IPS DF 6.9 (cell line): ENCODE measurements around the gene NOL7.

Source experiments
- DNase-seq: peaks from one replicate; pipeline ENCODE4 v3.0.0-alpha.2; 2013; ENCODE audit warnings: low read depth, low spot score
- H3K27ac ChIP-seq: one replicate; pipeline ENCODE4 v1.5.1; 2013; ENCODE audit warnings: low read length, control low read depth
- H3K27me3 ChIP-seq: 2 replicates; pipeline ENCODE4 v1.6.1; 2013; ENCODE audit warnings: mild to moderate bottlenecking, low read length; ENCODE audit not compliant: control insufficient read depth, insufficient read depth
- H3K36me3 ChIP-seq: 2 replicates; pipeline ENCODE4 v1.6.1; 2013; ENCODE audit warnings: low read length; ENCODE audit not compliant: control insufficient read depth, insufficient read depth
- H3K4me1 ChIP-seq: 2 replicates; pipeline ENCODE4 v1.6.1; 2013; ENCODE audit warnings: low read length; ENCODE audit not compliant: control insufficient read depth, insufficient read depth
- H3K4me3 ChIP-seq: 2 replicates; pipeline ENCODE4 v1.5.1; 2013; ENCODE audit warnings: mild to moderate bottlenecking, low read length
- H3K9me3 ChIP-seq: 2 replicates; pipeline ENCODE4 v1.6.1; 2013; ENCODE audit warnings: low read length, inconsistent platforms; ENCODE audit not compliant: control insufficient read depth, insufficient read depth
- WGBS: extraction: QIAGEN DNeasy Blood & Tissue Kit; methylation state at CpG from one replicate; pipeline ENCODE4 v1.1.7; 2013; ENCODE audit warnings: mixed read lengths, missing lambda C conversion rate; ENCODE audit not compliant: insufficient read length, insufficient coverage; 5-methylcytosine and 5-hydroxymethylcytosine counted together

The NOL7 gene

DNA sequence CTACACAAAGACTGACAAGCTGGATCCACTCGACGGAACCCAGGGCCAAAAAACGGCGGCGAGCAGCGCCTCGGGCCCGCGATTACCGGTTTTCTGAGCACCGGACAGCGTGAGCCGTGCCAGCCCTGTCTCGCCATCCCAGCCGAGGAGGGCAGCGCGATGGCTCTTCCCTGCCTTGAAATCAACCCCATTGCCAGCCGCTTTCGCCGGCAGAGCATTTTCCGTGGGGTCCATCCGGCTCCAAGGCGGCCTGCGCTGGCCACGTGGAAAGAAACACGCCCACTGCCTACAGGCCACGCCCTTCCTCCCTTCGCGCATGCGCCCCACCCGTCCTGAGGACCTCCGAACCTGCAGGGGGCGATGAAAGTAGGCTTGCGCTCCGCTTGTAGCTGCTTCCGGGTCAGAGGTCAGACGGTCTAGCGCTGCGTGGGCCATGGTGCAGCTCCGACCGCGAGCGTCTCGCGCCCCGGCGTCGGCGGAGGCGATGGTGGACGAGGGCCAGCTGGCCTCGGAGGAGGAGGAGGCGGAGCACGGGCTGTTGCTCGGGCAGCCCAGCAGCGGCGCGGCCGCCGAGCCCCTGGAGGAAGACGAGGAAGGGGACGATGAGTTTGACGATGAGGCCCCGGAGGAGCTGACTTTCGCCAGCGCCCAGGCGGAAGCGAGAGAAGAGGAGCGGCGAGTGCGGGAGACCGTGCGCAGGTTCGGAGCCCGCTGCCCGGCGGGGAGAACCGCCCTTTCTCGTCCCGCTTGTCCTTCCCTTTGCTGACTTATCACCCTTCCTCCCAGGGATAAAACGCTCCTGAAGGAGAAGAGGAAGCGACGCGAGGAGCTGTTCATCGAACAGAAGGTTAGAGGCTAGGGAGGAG is at the start of gene NOL7:
Gene NOL7, plus strand, starts transcription at position 410 of the 866 bp plus-strand sequence. Its CDS starts 24 bp downstream, at position 434.
- no peaks in the 10 kb centered on the region for H3K4me1 ChIP-seq
- WGBS, result no CpG with 5 or more reads among the region's 85 CpGs
- peaks cover 12% of the 10 kb centered on the region for H3K36me3 ChIP-seq
- DNase-seq, result peak; percentile 93
- no peak within 1 kb of the TSS for H3K27ac ChIP-seq
- H3K27me3 ChIP-seq, result no peaks in the 10 kb centered on the region
- no peaks in the 10 kb centered on the region for H3K9me3 ChIP-seq
- H3K4me3 ChIP-seq, result peak within 1 kb of the TSS; percentile 95

DNA sequence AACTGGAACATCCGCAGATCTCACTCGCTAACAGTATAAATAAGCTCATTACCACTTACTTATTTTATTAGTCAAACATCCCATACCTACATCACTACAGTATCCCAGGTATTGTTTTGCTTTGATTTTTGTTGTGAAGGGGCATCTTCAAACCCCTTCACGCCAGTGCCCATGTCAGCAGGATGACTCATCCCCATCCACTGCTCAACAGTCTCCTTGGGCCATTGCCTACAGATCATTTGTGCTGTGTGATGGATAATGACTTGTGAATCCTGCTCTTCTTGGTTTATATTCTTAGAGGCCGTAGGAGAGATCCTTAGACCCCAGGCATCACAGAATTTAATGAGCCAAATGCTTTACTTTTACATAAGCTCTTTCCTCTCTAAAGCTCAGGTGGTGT is 49.2 kb upstream of the NOL7 start:
- no peak for DNase-seq
- no peaks in the 10 kb centered on the region for H3K4me1 ChIP-seq
- no peaks in the 10 kb centered on the region for H3K9me3 ChIP-seq
- H3K4me3 ChIP-seq, result no peak overlapping the region
- H3K27ac ChIP-seq, result no peak overlapping the region
- H3K36me3 ChIP-seq, result no peaks in the 10 kb centered on the region
- H3K27me3 ChIP-seq, result no peaks in the 10 kb centered on the region
- WGBS, result no CpG with 5 or more reads among the region's 4 CpGs

DNA sequence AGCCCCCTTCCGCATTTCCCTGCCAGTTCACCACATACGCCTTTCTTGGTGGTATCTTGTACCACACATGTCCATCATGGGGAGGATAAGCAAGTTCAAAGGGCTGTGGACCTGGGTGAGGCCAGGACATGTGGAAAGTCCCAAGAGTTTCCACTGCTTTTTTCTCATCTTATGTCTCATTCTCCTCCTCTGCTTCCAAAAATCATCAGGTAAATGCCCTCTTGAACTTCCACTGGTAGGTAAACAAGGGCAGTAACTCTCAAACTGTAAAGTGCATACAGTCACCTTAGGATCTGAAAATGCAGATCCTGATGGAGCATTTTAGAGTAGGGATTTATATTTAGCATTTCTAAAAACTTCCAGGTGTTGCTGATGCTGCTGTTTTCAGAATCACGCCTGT is 48.6 kb upstream of the NOL7 start:
- no CpG with 5 or more reads among the region's 3 CpGs for WGBS
- Histone ChIP-seq H3K27ac (no peak overlapping the region), H3K4me3 (no peak overlapping the region), H3K27me3 (no peaks in the 10 kb centered on the region), H3K4me1 (no peaks in the 10 kb centered on the region), H3K9me3 (no peaks in the 10 kb centered on the region), H3K36me3 (no peaks in the 10 kb centered on the region)
- no peak for DNase-seq

DNA sequence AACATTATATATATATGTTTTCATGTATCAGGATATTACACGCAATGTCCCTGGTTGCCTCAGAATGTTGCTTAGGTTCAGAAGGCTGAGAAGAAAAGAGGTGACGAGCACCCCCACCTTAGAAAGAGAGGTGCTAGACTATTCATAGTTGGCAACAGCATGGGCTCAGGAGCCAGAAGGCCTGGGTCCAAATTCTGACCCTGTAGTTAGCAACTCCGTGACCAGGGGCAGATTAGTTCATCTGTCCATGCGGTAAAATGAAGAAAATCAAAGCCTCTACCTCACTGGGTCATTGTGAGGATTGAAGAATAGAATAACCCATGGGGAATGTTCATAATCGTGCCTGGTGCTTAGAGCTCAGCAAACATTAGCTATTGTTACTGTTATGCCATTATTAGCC is 46.2 kb upstream of the NOL7 start:
- no CpG with 5 or more reads among the region's 5 CpGs for WGBS

DNA sequence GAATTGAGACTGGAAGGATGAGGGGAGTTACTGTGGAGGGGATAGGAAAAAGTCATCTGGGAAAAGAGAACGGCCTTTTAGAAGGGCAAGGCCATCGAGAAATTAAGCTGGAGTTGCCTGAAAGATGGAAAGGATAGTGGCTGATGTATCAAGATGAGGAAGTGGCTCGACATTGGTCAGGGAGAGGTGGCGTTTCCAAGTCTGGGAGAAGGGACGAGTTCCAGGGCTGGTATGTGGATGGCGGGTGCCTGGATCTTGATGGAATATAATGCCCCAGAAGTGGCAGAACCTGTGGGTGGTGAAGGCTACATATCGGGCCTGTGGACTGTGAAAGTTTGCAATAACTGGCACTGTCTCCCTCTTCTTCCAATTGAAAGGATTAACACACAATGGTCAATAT is 42.9 kb upstream of the NOL7 start:
- no peaks in the 10 kb centered on the region for H3K36me3 ChIP-seq
- DNase-seq, result no peak
- no peaks in the 10 kb centered on the region for H3K27me3 ChIP-seq
- H3K9me3 ChIP-seq, result no peaks in the 10 kb centered on the region
- WGBS, result no CpG with 5 or more reads among the region's 7 CpGs
- no peak overlapping the region for H3K4me3 ChIP-seq
- H3K4me1 ChIP-seq, result no peaks in the 10 kb centered on the region; the same call in 1 of the 2 replicates
- no peak overlapping the region for H3K27ac ChIP-seq

More for the DNA sequence above, 46.2 kb upstream of the NOL7 start:
- Histone ChIP-seq H3K9me3 (no peaks in the 10 kb centered on the region), H3K36me3 (no peaks in the 10 kb centered on the region), H3K27ac (no peak overlapping the region), H3K4me3 (no peak overlapping the region), H3K27me3 (no peaks in the 10 kb centered on the region), H3K4me1 (no peaks in the 10 kb centered on the region; the same call in 1 of the 2 replicates)
- DNase-seq, result no peak

DNA sequence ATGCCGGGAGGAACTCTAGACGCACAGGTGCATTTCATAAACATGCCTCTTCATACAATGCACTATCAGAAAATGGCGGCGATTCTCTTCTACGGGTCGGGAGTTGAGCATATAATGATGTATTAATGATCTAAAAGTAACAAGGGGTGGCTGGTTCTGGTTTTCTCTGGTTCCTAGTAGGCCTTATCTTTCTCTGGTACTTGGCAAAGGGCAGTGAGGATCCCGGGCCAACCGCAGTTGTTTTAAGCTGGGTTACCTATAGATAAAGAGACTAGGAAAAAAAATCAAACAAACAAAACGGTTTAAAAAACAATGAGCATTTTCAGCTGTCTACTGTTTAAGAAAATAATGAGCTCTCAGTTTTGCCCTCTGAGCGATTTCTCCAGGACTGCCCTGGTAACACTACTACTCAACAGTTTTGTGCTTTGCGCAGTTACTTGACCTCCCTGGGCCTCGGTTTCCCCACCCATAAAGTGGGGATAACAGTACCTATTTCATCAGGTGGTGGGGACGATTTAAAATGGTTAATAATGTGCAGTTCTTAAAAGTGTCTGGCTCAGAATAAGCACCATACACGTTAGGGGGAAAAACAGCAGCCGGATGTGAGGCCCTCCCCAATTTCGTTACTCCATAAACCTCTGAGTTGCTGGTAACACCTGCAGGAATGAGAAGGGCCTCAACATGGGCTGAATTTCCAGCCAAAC is 42.0 kb upstream of the NOL7 start:
- Histone ChIP-seq H3K36me3 (no peaks in the 10 kb centered on the region), H3K27me3 (no peaks in the 10 kb centered on the region), H3K27ac (no peak overlapping the region), H3K4me3 (no peak overlapping the region; the same call in 1 of the 2 replicates), H3K4me1 (no peaks in the 10 kb centered on the region; the same call in 1 of the 2 replicates), H3K9me3 (no peaks in the 10 kb centered on the region)
- DNase-seq, result no peak
- no CpG with 5 or more reads among the region's 16 CpGs for WGBS

DNA sequence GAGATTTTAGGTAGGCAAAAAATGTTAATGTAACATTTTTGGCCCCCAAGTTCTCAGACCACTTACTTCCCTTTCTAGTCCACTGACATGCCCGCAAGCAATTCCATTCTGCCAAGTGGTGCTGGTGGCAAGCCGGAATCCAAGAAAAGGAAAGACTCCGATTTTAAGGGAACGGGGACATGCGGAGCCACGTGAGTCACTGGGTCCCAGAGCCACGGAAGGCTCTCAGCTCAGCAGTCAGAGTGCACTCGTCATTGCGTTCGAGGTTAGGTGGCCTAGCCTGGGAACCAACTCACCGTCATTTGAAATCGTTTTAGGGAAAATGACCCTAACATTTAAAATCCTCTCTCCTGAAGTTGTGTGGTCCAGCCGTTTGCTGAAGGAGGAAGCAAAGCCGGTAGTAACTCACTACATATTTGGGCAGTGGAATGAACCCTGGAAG is 41.4 kb upstream of the NOL7 start:
- Histone ChIP-seq H3K27ac (no peak overlapping the region), H3K9me3 (no peaks in the 10 kb centered on the region), H3K4me1 (no peaks in the 10 kb centered on the region; the same call in 1 of the 2 replicates), H3K36me3 (no peaks in the 10 kb centered on the region), H3K4me3 (peak overlapping the region; percentile 39; the same call in 1 of the 2 replicates), H3K27me3 (no peaks in the 10 kb centered on the region)
- peak; percentile 4 for DNase-seq
- no CpG with 5 or more reads among the region's 14 CpGs for WGBS

DNA sequence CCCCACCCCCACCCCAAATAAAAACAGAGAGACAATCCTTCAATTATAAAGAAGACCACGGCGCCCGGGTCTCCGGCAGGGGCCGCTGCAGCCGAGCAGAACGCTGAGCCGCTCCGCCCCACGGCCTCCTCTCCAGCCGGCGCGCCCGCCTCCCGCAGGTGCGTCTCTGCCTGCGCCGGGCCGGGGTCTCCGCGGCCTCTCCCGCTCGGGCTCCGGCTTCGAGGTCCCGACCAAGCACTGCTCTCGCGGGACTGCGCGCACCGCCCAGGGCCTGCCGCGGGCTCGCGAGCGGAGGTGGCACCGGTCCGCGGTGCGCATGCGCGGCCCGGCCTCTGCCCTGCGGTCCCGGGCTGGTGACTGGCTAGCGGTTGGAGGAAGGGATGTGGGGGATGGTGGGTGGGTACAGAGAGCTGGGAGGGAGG is 41.0 kb upstream of the NOL7 start:
- Histone ChIP-seq H3K4me3 (peak overlapping the region; percentile 34; the same call in 1 of the 2 replicates), H3K27me3 (no peaks in the 10 kb centered on the region), H3K9me3 (no peaks in the 10 kb centered on the region), H3K4me1 (no peaks in the 10 kb centered on the region; the same call in 1 of the 2 replicates), H3K36me3 (no peaks in the 10 kb centered on the region), H3K27ac (no peak overlapping the region)
- DNase-seq, result peak; percentile 84
- WGBS, result no CpG with 5 or more reads among the region's 46 CpGs

DNA sequence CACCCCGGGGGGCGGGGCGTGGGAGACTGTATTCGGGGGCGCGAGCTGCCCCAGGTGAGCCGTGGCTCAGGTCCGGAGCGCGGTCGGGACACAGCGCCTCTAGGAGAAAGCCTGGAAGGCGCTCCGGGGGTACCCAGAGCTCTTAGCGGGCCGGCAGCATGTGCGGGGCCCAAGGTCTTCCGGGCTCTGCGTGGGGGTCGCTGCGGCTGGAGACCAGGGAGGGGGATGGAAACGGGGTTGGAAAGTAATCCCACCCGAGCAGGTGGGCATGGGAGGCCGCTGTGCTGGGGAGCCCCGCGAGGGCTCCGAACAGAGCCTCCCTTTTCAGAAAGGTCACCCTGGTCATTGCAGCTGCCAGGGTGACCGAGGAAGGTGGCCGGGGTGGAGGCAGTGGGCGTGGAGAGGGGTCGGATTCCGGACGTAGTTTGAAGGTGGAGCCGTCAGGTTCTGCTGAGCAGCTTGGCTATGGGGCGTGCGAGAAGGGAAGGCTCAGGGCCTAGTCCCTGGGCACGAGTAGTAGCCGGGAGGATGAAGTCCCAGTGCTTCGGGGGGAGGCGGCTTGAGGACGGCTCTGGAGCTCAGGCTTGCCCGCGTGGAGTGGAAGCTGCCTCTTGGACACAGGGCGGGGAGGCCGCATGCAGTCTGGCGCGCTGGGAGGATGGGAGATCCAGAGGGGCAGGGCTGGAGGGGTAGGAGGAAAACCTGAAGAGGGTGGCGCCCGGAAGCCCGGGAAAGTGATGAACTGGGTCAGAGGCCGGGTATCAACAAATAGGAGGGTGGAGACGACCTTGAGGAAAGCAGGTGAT is 40.4 kb upstream of the NOL7 start, which contains the start of gene SIRT5:
Gene SIRT5, plus strand, starts transcription at position 31 of the 806 bp plus-strand sequence. CDS start 9,510 bp downstream, outside the sequence.
- Histone ChIP-seq H3K36me3 (no peaks in the 10 kb centered on the region), H3K4me3 (peak within 1 kb of the TSS; percentile 39), H3K27me3 (no peaks in the 10 kb centered on the region), H3K27ac (no peak within 1 kb of the TSS), H3K4me1 (no peaks in the 10 kb centered on the region; the same call in 1 of the 2 replicates), H3K9me3 (no peaks in the 10 kb centered on the region)
- DNase-seq, result peak; percentile 71
- WGBS, result no CpG with 5 or more reads among the region's 52 CpGs

DNA sequence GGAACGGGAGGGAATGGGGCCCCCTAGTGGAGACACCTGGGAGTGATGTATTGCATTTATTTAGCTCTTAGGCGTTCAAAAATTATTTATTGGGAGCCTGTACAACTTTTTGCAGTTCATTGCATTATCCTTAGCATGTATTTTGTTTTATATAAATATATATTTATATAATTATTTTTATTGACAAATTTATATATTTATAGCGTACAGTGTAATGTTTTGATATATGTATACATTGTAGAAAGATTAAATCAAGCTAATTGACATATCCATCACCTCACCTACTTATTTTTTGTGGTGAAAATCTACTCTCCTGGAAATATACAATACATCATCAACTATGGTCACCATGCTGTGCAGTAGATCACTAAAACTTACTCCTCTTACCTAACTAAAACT is 39.8 kb upstream of the NOL7 start:
- H3K27ac ChIP-seq, result no peak overlapping the region

More for the DNA sequence above, 39.8 kb upstream of the NOL7 start:
- H3K4me3 ChIP-seq, result no peak overlapping the region; the same call in 1 of the 2 replicates
- no peaks in the 10 kb centered on the region for H3K27me3 ChIP-seq
- H3K9me3 ChIP-seq, result no peaks in the 10 kb centered on the region
- no peaks in the 10 kb centered on the region; the same call in 1 of the 2 replicates for H3K4me1 ChIP-seq
- no peak for DNase-seq
- WGBS, result no CpG with 5 or more reads among the region's 3 CpGs
- H3K36me3 ChIP-seq, result no peaks in the 10 kb centered on the region
